Stimulated activated CD4-positive, alpha-beta T cell treated with anti-CD3 and anti-CD28 coated beads, Interleukin-1b, Interleukin-23, amount 100 ng/mL, for 48 hours (primary cell): ENCODE measurements around the gene DHX58.

Experiments
- DNase-seq: peaks from one replicate; pipeline ENCODE4 v3.0.0-alpha.2; 2020

Gene DHX58

DNA sequence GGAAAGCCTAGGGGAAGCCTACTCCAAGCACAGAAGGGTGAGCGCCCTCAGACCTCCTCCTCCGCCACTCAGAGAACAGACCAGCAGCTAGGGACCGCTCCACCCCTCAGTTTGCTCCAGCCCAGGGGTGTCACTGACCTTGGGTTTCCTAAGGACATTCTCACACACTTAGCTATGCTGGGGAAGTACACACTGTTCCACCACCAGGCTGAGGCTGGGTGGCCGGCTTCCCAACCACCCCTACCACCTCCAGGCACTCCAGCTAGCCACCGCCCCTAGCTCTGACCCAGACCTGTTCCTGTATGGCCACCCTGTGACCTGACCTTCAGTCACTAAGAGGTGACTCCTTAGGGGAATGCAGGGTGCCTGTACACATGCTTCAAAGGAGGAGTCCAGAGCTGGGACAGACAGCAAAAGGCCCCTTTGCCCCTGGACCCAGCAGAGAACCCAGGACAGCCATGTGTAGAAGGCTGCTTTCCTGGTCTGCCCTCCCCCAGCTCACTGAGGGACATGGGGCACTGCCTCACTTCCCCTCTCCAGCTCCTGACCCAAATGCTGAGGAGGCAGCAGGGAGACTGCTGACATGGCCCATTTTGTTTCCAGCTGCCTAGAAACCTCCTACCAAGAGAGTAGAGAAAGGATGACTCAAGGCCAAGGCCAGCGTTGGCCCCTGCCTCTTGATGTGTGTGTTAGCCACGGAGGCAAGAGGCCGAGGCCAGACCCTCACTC, 16.8 kb upstream of the DHX58 start:
- no peak for DNase-seq

DNA sequence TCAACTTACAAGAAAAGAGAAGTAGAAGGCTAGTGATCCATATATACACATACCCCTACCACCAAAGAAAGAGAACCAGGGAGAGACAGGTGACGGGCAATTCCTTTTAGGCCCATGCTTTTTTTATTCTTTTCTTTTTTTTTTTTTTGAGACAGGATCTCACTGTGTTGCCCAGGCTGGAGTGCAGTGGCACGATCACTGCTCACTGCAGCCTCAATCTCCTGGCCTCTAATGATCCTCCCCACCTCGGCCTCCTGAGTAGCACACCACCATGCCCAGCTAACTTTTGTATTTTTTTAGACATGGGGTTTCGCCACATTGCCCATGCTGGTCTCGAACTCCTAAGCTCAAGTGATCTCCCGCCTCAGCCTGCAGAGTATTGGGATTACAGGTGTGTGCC, 14.9 kb upstream of the DHX58 start:
- DNase-seq = no peak

DNA sequence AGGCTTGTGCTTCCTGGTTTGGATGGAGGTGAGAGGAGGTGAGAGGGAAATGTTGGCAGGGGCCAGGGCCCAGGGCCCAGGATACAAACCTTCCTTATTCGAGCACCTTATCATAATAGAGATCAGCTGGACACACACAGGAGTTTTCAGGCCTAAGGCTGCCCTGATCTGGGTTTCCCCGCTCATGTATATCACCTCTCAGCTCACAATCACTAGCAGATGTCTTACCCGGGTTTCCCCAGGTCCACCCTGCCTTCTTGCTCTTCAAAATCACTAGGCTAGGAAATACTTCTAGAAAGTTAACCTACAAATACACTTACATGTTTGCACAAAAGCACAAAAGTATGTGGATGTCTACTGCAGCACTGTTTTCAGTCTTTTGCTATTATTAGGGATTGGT, 14.3 kb upstream of the DHX58 start:
- DNase-seq = no peak

DNA sequence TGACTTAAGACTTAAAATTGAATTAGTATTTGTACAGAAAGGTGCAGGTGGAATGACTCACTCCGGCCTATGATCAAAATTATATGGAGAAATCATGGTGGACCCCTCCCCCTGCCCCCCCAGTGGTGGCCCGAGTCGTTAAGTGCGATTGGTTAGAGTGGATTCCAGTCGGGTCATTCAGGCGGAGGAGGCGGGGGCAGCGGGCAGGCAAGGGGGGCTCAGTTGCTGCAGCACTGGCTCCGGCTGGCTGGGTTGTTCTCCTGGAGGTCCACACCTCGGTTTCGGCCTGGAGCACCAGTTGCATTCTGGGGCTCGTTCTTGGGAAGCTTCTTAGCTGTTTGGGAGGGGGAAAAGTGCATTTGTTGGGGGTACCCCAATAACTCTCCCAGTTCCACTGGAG, 13.1 kb upstream of the DHX58 start:
- no peak for DNase-seq

DNA sequence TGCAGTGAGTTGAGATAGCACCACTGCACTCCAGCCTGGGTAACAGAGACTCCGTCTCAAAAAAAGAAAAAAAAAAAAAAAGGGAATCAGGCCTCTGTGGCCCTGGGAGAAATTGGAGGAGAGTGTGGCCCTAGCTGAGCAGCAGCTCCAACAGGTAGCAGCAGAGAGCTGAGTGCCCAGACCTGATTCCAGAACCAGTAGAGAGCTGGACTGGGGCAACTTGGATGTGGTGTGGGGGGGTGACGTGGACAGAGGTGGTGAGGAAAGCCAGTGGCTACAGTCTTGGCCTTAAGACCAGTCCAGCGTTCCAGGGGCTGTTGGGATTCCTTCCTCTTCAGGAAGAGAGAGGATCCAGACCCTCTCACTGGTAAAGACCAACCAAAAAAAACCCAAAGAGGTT, 11.7 kb upstream of the DHX58 start:
- no peak for DNase-seq

DNA sequence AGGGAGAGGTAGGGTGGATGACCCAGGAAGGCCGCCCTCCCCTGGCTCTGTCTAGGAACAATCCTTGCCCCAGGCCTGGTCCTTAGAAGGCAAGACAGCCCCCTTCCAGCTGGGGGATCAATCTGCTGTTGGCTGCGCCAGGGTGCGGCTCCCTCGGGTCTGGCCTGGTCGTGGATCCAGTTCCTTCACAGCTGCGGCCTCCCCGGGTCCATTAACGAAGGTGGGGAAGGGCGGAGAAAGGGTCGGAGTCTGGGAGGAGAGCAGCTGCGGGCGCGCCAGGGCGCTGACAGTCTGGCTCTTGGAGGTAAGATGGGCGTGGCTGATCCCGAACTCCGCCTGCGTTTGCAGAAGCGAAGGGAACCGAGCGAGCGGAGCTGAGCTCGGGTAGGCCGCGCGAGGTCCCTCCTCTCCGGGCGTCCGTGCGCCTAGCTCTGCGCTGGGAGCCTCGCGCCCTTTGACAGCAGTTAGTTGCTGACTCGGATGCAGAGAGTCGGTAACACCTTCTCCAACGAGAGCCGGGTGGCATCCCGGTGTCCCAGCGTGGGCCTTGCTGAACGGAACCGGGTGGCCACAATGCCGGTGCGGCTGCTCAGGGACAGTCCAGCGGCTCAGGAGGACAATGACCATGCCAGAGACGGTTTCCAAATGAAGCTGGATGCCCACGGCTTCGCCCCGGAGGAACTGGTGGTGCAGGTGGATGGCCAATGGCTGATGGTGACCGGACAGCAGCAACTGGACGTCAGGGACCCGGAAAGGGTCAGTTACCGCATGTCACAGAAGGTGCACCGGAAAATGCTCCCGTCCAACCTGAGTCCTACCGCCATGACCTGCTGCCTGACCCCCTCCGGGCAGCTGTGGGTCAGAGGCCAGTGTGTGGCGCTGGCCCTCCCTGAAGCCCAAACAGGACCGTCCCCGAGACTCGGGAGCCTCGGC, 10.1 kb upstream of the DHX58 start, which contains the start of gene HSPB9:
Gene HSPB9, plus strand, starts transcription at position 434 of the 933 bp plus-strand sequence. Its CDS starts 47 bp downstream, at position 481.
- no peak for DNase-seq

DNA sequence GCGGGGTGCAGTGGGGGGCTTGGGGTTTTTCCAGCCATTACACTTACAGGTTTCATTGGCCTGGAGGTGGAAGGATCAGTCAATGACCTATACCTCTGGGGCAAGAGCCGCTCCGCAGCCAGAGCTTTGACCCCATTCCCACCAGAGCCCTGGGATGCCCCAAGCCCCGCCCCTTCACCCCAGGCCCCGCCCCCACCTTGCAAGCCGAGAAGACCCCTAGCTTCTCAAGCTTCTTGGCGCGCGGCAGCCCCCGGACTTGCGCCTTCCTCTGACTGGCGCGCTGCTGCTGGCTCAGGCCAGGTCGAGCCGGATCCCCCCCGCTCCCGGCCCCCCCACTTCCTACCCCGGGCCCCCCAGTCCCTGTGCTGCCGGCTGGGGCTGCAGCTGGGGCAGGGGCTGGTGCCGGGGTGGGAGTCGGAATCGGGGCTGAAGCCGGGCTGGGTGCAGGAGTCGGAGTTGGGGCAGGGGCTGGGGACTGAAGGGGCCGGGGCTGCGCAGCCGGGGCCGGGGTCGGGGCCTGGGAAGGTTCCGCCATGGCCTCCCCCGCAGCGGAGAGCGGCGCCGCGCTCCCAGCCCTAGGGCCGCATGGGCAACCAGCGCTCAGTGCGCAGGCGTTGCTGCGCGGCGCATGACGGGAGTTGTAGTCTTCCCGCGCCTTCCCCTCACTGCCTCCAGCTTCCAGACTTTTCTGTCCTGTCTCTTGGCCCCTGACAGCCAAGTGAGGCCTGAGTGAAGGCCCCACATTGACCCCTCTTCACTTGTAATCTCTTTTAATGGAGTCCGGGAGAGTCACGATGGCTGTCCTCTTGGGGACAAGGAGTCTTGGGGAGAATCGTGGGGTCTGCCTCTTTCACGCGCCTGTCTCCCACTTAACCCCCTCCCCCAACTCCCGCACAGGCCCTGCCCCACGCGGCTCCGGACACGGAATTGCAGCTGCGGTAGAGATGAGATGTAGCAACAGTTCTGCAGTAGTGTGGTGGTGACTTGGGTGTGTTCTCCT, 8.6 kb upstream of the DHX58 start, which contains the start of gene KAT2A:
Gene KAT2A, minus strand, starts transcription at position 598 of the 1,000 bp plus-strand sequence. Its CDS starts 63 bp downstream, at position 535.
- DNase-seq = peak; percentile 76

DNA sequence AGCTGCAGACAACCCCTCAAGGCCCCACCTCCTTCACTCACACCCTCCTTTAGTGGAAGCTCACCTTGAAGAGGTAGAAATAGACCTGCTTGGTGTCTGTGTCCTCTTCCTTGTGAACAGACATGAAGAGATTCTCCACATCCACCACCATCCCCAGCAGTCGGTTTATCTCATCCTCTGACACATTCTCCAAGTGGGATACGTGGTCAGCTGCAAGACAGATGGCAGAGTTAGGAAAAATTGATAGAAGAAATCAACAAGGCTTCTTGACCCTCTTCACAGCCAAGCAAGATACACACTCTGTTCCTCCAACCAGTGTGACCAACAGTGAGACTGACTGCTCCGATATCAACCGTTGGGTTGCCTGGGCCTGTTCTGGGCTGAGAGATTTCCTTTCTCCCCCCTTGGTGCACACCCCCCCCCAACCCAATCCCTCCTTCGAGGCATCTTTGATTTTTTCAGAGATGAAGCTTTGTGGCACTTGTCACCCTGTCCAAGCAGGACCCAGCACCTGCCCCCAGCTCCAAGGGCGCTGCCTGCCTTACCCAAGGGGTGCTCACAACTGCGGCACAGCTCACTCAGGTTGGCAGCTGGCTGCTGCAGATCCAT, 7.8 kb upstream of the DHX58 start:
- DNase-seq = no peak

DNA sequence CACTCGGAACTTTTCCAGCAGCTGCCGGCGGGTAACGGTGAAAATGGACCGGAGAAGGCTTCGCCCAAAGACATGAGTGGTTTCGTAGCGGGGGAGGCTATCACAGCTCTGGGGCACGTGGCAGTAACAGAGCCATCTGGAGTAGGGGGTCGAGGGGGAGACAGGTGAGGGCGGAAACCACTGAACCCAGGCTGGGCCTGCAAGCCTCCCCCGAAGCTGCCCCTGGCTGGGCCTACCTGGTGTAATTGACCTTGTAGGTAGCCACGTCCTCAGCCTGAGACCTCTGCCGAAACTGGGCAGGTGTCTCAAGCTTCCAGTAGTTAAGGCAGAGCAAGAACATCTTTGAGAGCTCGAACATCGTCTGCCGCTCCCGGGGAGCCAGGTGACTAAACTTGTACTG, 6.8 kb upstream of the DHX58 start:
- no peak for DNase-seq

DNA sequence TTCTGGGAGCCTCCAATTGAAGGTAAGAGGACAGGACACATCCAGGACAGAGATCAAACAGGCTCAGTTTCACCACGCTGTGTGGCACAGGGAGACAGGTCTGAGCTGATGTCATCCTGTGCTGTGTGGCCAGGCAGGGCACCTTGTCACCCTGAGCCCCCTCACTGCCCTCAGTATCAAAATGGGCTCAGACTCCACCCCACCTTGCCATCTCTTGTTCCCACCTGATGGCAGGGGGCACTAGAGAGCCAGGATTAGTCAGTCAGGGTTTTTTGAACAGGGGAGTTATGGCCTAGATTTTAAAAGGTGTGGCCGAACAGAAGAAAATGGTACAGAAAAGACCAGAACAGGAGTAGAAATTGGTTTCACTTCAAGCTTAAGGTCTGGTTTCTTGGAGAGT, 6.0 kb upstream of the DHX58 start:
- DNase-seq = peak; percentile 44

DNA sequence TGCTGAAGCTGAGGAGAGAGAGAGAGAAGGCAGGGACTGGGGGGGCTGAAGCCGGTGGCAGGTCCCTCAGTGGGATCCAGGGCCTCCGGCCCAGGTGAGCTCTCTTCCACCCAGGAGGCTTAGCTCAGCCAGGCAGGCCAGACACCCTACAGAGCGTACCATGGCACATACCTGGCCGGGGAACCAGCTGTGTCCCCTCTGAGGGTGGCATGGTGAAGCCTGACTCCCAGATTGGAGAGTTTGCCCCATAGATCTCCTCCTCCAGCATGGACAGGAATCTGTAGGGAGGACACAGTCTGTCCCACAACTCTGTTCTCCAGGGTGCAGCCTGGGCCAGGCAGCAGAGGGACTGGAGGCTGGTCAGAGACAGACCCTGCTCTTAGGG, 5.6 kb upstream of the DHX58 start:
- DNase-seq = no peak

DNA sequence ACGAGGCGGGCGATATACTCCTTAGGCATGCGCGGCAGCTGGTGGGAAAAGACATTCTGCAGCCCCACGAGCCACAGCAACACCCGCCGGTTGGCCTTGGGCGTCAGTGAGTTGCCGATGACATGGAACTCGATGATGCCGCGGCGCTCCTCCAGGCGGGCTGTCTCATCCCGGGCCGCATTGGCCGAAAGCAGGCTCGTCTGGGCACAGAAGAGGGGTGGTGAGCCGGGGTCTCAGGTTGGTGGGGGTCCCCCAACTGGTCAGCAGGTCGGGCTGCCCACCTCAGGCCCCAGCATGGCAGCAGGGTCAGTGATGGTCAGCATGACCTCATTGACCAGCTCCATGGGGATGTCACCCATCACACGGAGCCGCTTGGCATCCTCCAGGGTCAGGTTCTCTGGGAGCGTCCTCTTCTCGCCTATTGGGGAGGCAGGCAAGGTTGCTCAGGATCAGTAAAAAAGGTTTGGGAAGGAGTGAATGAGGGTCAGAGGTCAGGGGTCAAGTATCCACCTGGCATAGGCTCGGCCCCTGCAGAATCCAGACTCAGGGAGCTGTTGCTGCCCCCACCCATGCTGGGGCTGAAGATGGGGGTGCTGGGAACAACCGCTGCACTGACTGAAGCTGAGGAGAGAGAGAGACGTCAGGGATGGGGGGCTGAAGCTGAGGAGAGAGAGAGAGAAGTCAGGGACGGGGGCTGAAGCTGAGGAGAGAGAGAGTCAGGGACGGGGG, 5.0 kb upstream of the DHX58 start:
- DNase-seq = no peak

DNA sequence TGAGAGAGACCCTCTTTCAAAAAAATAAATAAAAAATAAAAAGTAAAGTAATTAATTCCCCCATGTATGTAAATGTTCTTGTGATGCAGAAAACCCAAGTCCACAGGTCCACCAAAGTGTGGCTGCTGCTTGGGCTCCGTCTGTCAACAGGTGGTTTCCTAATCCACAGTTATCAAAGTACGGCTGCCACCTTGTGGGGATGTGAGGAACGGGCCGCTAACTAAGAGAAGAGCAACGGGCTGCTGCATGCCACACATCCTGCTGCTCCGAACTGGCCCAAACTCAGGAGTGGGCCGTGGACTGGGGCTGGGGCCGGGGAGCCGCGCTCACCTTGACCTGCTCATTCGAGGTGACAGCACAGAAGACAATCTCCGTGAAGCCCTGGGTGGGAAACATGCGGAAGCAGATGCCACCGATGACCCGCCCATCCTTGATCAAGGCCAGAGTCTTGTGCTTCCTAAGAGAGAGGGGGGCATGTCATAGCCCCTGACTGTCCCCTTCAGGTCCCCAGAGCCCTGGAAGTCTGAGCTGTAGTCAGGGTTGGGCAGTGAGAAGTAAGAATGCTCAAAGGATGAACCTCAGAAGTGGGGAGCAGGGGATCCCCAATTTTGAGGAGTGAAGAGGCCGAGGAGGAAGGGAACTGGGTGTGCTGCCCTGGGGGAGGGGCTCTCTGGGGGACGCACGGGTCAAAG, 4.3 kb upstream of the DHX58 start:
- peak; percentile 80 for DNase-seq

DNA sequence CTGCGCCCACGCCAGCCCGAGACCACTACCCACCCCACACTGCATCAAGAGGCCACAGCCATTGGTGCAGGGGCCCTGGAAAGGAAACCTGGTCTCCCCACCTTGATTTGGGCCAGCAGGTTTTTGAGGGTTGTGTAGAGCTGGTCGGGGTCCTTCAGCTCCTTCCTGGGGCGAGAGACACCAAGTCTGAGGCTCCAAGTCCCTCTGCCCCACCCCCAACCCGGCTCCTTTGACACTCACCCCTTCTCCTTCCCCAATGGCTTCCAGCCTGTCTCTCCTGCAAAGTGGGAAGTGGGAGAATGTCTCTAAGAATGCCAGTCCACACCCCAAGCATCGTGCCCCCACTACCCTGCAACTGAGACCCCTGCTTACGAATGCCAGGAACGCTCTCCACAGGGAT, 1.6 kb upstream of the DHX58 start:
- DNase-seq = no peak

DNA sequence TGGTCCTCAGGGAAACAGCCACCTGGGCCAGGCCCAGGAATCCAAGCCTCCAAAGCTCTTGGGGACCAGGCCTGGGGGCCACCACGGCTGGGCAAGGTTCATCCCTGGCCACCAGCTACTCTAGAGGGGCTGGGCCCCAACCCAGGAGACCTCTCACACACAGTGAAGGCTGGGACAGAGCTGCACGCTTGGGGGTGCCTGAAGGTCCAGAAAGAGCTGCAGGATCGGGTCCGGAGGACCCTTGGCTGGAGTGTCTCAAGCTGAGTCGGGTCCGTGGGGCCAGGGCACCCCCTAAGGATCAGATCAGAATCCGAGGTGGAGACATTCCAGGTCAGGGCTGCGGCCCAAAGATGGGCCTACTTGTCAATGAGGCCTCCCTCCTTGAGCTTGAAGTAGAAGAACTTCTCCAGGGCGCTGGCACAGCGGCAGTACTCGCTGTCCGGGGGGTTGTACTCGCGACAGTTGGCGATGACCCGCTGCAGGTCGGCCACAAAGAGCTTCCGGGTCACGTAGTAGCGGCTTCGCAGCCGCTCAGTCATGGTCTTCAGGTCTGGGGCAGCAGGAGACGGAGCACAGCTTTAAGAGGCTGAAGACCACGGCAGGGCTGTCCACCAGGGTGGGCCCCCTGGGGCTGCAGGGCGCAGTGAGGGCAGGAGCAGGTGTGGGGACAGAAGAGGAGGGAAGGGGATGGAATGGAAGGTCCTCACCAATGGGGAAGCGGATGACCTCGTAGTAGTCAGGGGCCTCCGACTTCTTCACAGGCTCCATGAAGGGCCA, 967 bp upstream of the DHX58 start:
- no peak for DNase-seq

DNA sequence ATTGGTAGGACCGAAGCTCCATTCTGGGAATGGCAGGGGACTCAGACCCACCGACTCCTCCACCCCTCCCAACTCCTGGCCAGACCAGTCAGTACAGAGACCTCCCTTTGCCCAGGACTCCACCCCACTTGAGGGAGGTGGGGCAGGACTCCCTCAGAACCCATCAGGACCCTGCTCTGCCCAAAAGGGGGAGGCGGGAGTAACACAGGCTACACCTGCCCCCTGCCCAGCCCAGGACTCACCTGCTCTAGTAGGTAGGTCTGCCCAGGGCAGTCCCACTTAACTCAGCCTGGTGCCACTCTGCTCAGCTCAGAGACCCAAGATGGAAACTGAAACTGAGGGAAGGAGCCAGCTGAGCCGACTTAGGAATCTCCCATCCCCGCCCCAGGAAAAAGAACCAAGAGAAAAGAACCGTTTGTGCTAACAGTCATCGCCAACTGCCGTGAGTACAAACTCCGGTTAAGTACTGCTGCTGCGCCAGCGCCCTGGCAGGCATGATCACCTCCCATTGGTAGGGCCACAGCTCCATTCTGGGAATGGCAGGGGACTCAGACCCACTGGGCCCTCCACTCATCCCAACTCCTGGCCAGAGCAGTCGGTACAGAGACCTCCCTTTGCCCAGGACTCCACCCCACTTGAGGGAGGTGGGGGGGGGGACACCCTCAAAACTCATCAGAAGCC, 503 bp downstream of the DHX58 start:
- no peak for DNase-seq

DNA sequence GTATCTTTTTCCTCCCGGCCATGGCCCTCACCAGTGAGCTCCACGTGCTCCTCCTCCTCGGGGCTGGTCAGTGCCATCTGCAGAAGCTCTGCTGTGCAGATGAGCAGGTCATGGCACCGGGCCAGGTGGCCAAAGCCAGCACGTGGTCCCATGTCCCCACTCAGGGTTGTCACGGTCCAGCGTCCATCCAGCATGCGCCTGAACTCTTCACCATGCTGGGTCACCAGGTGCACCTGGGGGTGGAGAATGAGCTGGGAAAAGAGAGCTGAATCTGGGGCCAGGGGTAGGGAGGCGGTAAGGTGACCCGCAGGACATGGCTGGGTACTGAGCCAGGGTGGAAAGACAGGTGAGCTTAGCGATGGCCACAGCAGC, 1.3 kb downstream of the DHX58 start:
- no peak for DNase-seq

DNA sequence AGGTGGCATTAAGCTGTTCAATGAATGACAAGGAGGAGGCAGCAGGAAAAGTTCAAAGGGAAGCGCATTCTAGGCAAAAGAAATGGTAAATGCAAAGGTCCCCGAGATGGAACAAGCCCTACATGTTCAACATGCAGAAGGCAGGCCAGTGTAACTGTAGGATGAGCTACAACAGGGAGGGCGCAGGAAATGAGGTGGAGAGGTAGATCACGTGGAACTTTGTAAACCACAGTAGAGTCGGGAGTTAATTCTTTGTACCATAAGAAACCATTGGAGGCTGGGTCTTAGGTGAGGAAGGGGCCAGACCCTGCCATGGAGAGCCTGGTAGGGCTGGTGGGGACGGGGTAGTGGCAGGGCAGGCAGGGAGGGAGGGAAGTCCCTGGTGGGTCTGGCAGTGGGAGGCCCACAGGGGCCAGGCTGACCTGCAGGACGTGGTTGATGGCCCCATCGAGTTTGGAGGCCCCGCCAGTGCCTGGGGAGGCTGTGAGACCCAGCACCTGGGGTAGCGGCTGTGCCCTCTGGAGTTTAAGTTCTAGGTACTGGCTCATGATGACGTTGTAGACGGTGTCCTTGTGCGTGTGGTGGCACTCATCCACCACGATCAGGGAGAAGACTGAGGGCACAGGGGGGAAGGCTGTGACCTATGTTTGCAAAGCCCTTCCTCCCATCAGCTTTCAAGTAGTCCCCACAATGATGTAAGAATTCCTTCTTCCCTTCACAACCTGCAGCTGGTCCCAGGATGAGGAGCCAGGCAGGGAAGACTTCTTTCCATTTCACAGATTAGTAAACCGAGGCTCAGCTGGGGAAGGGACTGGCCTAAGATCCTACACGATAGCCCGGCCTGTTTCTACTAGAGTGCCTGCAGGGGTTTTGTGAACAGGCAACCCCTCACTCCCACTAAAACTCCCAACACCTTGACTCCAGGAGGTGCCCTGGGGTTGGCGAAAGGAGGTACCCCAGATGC, 1.9 kb downstream of the DHX58 start:
- DNase-seq = no peak
